Lower leg skin (tissue), 3 donors: ENCODE data around the gene SLC49A3.

Source experiments
- POLR2A ChIP-seq, 2 donors: fragments of 450-650 bp; IDR thresholded peaks; one replicate each; pipeline ENCODE4 v1.6.1; 2016 to 2017; ENCODE audit warnings: antibody characterized with exemption in 2 of 2, mild to moderate bottlenecking in 1 of 2, moderate library complexity in 1 of 2
- TF ChIP-seq, protein P1 (sequence below), 3 donors: fragments of 450-650 bp; IDR thresholded peaks; one replicate each; pipeline ENCODE4 v1.5.1; 2016; ENCODE audit warnings: antibody characterized with exemption in 3 of 3, mild to moderate bottlenecking in 3 of 3, moderate library complexity in 2 of 3

- TF ChIP-seq, protein P1, sequence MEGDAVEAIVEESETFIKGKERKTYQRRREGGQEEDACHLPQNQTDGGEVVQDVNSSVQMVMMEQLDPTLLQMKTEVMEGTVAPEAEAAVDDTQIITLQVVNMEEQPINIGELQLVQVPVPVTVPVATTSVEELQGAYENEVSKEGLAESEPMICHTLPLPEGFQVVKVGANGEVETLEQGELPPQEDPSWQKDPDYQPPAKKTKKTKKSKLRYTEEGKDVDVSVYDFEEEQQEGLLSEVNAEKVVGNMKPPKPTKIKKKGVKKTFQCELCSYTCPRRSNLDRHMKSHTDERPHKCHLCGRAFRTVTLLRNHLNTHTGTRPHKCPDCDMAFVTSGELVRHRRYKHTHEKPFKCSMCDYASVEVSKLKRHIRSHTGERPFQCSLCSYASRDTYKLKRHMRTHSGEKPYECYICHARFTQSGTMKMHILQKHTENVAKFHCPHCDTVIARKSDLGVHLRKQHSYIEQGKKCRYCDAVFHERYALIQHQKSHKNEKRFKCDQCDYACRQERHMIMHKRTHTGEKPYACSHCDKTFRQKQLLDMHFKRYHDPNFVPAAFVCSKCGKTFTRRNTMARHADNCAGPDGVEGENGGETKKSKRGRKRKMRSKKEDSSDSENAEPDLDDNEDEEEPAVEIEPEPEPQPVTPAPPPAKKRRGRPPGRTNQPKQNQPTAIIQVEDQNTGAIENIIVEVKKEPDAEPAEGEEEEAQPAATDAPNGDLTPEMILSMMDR (IDR thresholded peaks at IDR 0.05), result no peak
- TF ChIP-seq POLR2A (IDR thresholded peaks at IDR 0.05), result no peak
Observed at GRCh38 chr4:733631-733980, 44.7 kb upstream of the SLC49A3 start.
